ENCODE measurements around the gene VILL. TPM values are rescaled to one million over a fixed set of nuclear protein-coding genes. Genes with fewer than 3 reads are reported as not detected.

Gene VILL
- total and polyA plus RNA-seq, 2 donors (not counting 1 experiment from before 2014, with no cell fraction given) = 2.0 to 9.4 TPM

DNA sequence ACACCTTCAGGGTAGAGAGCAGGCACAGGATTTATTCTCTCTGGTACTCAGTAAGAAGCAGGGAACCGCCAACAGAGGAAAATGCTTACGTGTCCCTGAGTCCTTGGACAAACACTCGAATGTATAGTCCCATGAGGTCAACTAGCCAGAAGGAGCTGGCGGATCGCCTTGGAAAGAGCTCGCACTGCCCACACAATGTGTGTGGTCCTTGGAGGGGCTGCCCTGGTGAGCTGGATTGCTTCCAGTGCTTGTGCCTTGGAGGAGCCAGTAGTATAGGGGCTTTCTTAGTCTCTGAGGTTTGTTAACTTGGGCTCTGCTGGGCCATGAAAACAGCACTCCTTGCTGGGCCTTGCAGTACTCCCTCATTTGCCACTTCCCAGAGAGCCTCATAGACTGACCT is 40.7 kb upstream of the VILL start:
- no peaks in the 10 kb centered on the region for H3K79me2 ChIP-seq (ENCODE audit: control insufficient read depth, insufficient read depth, low read length)
- peaks cover 22% of the 10 kb centered on the region for H3K4me1 ChIP-seq (ENCODE audit: control insufficient read depth, extremely low read depth, insufficient read depth, low read length)
- no peaks in the 10 kb centered on the region for H3K36me3 ChIP-seq (ENCODE audit: control insufficient read depth, insufficient read depth, low read length)
- H3K4me3 ChIP-seq (replicated peaks in 1 of 4; ENCODE audit: control extremely low read depth in 1 of 4, insufficient read depth in 1 of 4, low read depth in 3 of 4, low read length in 4 of 4) = no peak overlapping the region
- H3K9me3 ChIP-seq (ENCODE audit: control insufficient read depth, insufficient read depth, low read depth, low read length) = no peaks in the 10 kb centered on the region
- H2AFZ ChIP-seq (ENCODE audit: low read length) = no peak overlapping the region
- TF ChIP-seq EZH2 (IDR thresholded peaks at IDR 0.05; ENCODE audit: low read length, missing control alignments) = no peak
- TF ChIP-seq, protein P1, sequence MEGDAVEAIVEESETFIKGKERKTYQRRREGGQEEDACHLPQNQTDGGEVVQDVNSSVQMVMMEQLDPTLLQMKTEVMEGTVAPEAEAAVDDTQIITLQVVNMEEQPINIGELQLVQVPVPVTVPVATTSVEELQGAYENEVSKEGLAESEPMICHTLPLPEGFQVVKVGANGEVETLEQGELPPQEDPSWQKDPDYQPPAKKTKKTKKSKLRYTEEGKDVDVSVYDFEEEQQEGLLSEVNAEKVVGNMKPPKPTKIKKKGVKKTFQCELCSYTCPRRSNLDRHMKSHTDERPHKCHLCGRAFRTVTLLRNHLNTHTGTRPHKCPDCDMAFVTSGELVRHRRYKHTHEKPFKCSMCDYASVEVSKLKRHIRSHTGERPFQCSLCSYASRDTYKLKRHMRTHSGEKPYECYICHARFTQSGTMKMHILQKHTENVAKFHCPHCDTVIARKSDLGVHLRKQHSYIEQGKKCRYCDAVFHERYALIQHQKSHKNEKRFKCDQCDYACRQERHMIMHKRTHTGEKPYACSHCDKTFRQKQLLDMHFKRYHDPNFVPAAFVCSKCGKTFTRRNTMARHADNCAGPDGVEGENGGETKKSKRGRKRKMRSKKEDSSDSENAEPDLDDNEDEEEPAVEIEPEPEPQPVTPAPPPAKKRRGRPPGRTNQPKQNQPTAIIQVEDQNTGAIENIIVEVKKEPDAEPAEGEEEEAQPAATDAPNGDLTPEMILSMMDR (conservative IDR thresholded peaks at IDR 0.05 in 1 of 2, IDR thresholded peaks at IDR 0.05 in 1 of 2; ENCODE audit: low read depth in 1 of 2, low read length in 2 of 2) = no peak
- peak; percentile 65 to 68 for DNase-seq (ENCODE audit: low read depth in 2 of 2)
- no peaks in the 10 kb centered on the region for H4K20me1 ChIP-seq (ENCODE audit: control insufficient read depth, extremely low read depth, insufficient read depth, low read length)
- no peak overlapping the region for H3K4me2 ChIP-seq (ENCODE audit: extremely low read depth, insufficient read depth, low read length)
- H3K27me3 ChIP-seq (ENCODE audit: control insufficient read depth, insufficient read depth, low read length) = no peaks in the 10 kb centered on the region
- H3K9ac ChIP-seq (ENCODE audit: insufficient read depth, low read length) = no peak overlapping the region
- H3K27ac ChIP-seq (ENCODE audit: insufficient read depth, low read length) = no peak overlapping the region

DNA sequence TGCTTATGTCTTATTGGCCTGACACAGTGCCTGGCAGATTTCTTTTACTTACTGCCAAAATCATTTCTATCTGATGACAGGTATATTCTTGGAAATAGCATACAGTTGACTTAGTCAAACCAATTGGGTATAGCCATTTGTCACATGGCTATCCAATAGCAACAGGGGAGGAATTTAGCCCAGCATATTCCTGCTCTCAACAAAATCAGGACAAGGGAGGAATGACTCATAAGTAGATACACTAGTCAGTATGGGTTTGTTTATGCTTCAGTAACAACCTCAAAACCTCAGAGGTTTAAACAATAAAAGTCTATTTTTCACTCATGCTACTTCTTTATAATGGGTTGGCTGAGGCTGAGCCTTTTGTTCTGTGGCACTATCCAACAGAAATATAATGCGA is 38.0 kb upstream of the VILL start:
- no peaks in the 10 kb centered on the region for H3K27me3 ChIP-seq (ENCODE audit: control insufficient read depth, insufficient read depth, low read length)
- no peaks in the 10 kb centered on the region for H3K9me3 ChIP-seq (ENCODE audit: control insufficient read depth, insufficient read depth, low read depth, low read length)
- H3K4me3 ChIP-seq (replicated peaks in 1 of 4; ENCODE audit: control extremely low read depth in 1 of 4, insufficient read depth in 1 of 4, low read depth in 3 of 4, low read length in 4 of 4) = no peak overlapping the region
- H3K27ac ChIP-seq (ENCODE audit: insufficient read depth, low read length) = no peak overlapping the region
- H3K4me2 ChIP-seq (ENCODE audit: extremely low read depth, insufficient read depth, low read length) = no peak overlapping the region
- no peak overlapping the region for H2AFZ ChIP-seq (ENCODE audit: low read length)
- H3K9ac ChIP-seq (ENCODE audit: insufficient read depth, low read length) = no peak overlapping the region
- no peaks in the 10 kb centered on the region for H3K79me2 ChIP-seq (ENCODE audit: control insufficient read depth, insufficient read depth, low read length)
- H3K36me3 ChIP-seq (ENCODE audit: control insufficient read depth, insufficient read depth, low read length) = peaks cover 1% of the 10 kb centered on the region
- H3K4me1 ChIP-seq (ENCODE audit: control insufficient read depth, extremely low read depth, insufficient read depth, low read length) = peaks cover 6% of the 10 kb centered on the region
- H4K20me1 ChIP-seq (ENCODE audit: control insufficient read depth, extremely low read depth, insufficient read depth, low read length) = no peaks in the 10 kb centered on the region
- peak; percentile 30 to 85 for DNase-seq (ENCODE audit: low read depth in 2 of 2)
- TF ChIP-seq, protein P1 (conservative IDR thresholded peaks at IDR 0.05 in 1 of 2, IDR thresholded peaks at IDR 0.05 in 1 of 2; ENCODE audit: low read depth in 1 of 2, low read length in 2 of 2) = no peak
- TF ChIP-seq EZH2 (IDR thresholded peaks at IDR 0.05; ENCODE audit: low read length, missing control alignments) = no peak

DNA sequence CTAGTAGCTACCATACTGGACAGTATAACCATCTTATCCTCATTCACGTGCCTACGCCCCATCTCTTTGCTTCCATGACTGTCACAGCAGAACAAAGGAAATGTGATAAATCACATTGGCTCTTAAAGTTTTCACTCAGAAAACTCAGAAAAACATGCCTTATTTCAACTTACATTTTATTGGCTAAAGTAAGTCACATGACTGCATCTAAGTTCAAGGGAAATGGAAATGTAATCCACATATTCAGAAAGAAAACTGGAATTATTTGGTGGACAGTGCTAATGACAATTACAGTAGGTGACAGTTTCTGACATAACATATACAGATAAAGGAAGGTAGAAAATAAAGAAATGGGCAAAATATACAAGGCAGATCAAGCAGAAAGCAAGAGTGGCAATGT is 37.4 kb upstream of the VILL start:
- no peak overlapping the region for H3K9ac ChIP-seq (ENCODE audit: insufficient read depth, low read length)
- H3K27ac ChIP-seq (ENCODE audit: insufficient read depth, low read length) = no peak overlapping the region
- no peak overlapping the region for H3K4me2 ChIP-seq (ENCODE audit: extremely low read depth, insufficient read depth, low read length)
- no peaks in the 10 kb centered on the region for H3K9me3 ChIP-seq (ENCODE audit: control insufficient read depth, insufficient read depth, low read depth, low read length)
- peaks cover 1% of the 10 kb centered on the region for H3K36me3 ChIP-seq (ENCODE audit: control insufficient read depth, insufficient read depth, low read length)
- no peak overlapping the region for H3K4me3 ChIP-seq (replicated peaks in 1 of 4; ENCODE audit: control extremely low read depth in 1 of 4, insufficient read depth in 1 of 4, low read depth in 3 of 4, low read length in 4 of 4)
- H3K4me1 ChIP-seq (ENCODE audit: control insufficient read depth, extremely low read depth, insufficient read depth, low read length) = peaks cover 6% of the 10 kb centered on the region
- DNase-seq (ENCODE audit: low read depth in 2 of 2) = no peak
- H3K27me3 ChIP-seq (ENCODE audit: control insufficient read depth, insufficient read depth, low read length) = no peaks in the 10 kb centered on the region
- no peaks in the 10 kb centered on the region for H4K20me1 ChIP-seq (ENCODE audit: control insufficient read depth, extremely low read depth, insufficient read depth, low read length)
- no peak for TF ChIP-seq EZH2 (IDR thresholded peaks at IDR 0.05; ENCODE audit: low read length, missing control alignments)
- TF ChIP-seq, protein P1 (conservative IDR thresholded peaks at IDR 0.05 in 1 of 2, IDR thresholded peaks at IDR 0.05 in 1 of 2; ENCODE audit: low read depth in 1 of 2, low read length in 2 of 2) = no peak
- H2AFZ ChIP-seq (ENCODE audit: low read length) = no peak overlapping the region
- no peaks in the 10 kb centered on the region for H3K79me2 ChIP-seq (ENCODE audit: control insufficient read depth, insufficient read depth, low read length)

Data from fibroblast of lung (primary cell).